Measurements from ENCODE around the gene COPE. TPM values are rescaled to one million over a fixed set of nuclear protein-coding genes. Genes with fewer than 3 reads are reported as not detected.

Gene COPE
- 179 and 180 TPM in 2 replicates for total RNA-seq

GRCh38 chr19:18919086-18919899, at the start of gene COPE, which contains the start of gene DDX49:
COPE (minus strand) TSS chr19:18919387; CDS start chr19:18919348, 39 bp downstream.
DDX49 (plus strand) TSS chr19:18919715; CDS start chr19:18919742, 27 bp downstream.
- Histone ChIP-seq H3K4me2 (ENCODE audit: insufficient read depth, low read length) (peak within 1 kb of the TSS; percentile 93), H2AFZ (ENCODE audit: low read length) (peak within 1 kb of the TSS; percentile 81), H4K20me1 (ENCODE audit: insufficient read depth, low read length) (peaks cover 28% of the 10 kb centered on the region), H3K4me3 (ENCODE audit: insufficient read depth, low read length) (peak within 1 kb of the TSS; percentile 86), H3K27me3 (ENCODE audit: insufficient read depth, low read length) (no peaks in the 10 kb centered on the region), H3K27ac (ENCODE audit: low read depth, low read length) (peak within 1 kb of the TSS; percentile 93), H3K4me1 (ENCODE audit: insufficient read depth, low read length) (peaks cover 14% of the 10 kb centered on the region), H3K9me3 (ENCODE audit: low read depth, low read length) (no peaks in the 10 kb centered on the region), H3K79me2 (ENCODE audit: insufficient read depth, low read length) (peaks cover 73% of the 10 kb centered on the region), H3K36me3 (ENCODE audit: insufficient read depth, low read length) (peaks cover 28% of the 10 kb centered on the region)
- TF ChIP-seq CTCF (IDR thresholded peaks at IDR 0.05; ENCODE audit: extremely low read depth, low read depth, low read length) = no peak
- DNase-seq (ENCODE audit: insufficient read length, low spot score, missing footprints) = peak; percentile 100

DNA sequence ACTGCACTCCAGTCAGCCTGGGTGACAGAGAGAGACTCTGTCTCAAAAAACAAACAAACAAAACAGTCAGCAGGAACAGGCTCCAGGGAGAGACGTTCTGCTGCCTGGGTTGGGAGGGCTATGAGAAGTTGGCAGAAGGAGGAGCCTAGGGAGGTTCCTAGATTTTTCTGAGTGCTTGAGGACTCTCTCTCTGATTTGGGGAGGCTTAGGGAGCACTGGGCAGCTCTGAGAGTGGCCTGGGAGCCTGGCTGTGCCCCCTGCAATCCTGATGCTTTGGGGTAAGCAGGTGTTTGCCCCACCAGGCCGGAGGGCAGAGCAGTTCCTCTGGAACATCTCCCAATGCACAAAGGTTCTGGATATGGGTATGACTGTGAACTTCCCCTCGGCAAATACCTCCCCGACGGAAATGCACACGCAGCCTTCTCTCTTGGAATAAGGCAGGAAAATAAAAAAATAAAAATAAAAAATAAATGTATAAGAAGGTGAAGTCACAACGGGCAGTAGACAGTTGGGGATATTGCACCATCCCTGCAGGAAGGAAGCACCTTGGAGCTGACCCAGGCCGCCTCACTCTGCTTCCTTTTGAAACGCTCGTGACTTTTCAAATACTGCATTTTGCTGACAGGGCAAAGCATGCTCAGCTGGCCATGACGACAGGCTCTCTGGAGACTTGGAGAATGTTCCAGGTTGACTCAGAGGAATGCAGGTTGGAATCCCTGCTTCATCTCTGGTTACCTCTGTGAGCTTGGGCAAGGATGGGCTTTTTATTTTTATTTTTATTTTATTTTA, 48.4 kb upstream of the COPE start:
- DNase-seq (ENCODE audit: insufficient read length, low spot score, missing footprints) = peak; percentile 87
- Histone ChIP-seq H3K79me2 (ENCODE audit: insufficient read depth, low read length) (no peaks in the 10 kb centered on the region), H4K20me1 (ENCODE audit: insufficient read depth, low read length) (no peaks in the 10 kb centered on the region), H3K4me2 (ENCODE audit: insufficient read depth, low read length) (no peak overlapping the region), H3K9me3 (ENCODE audit: low read depth, low read length) (no peaks in the 10 kb centered on the region), H3K4me1 (ENCODE audit: insufficient read depth, low read length) (peaks cover 24% of the 10 kb centered on the region), H3K36me3 (ENCODE audit: insufficient read depth, low read length) (no peaks in the 10 kb centered on the region), H3K27ac (ENCODE audit: low read depth, low read length) (no peak overlapping the region), H2AFZ (ENCODE audit: low read length) (peak overlapping the region; percentile 80), H3K27me3 (ENCODE audit: insufficient read depth, low read length) (no peaks in the 10 kb centered on the region), H3K4me3 (ENCODE audit: insufficient read depth, low read length) (no peak overlapping the region)
- TF ChIP-seq CTCF (IDR thresholded peaks at IDR 0.05; ENCODE audit: extremely low read depth, low read depth, low read length) = no peak

- Histone ChIP-seq H2AFZ (ENCODE audit: low read length) (no peak overlapping the region), H3K4me1 (ENCODE audit: insufficient read depth, low read length) (peaks cover 18% of the 10 kb centered on the region), H3K27ac (ENCODE audit: low read depth, low read length) (no peak overlapping the region), H3K79me2 (ENCODE audit: insufficient read depth, low read length) (no peaks in the 10 kb centered on the region), H3K4me3 (ENCODE audit: insufficient read depth, low read length) (no peak overlapping the region), H3K4me2 (ENCODE audit: insufficient read depth, low read length) (no peak overlapping the region), H3K36me3 (ENCODE audit: insufficient read depth, low read length) (no peaks in the 10 kb centered on the region), H4K20me1 (ENCODE audit: insufficient read depth, low read length) (no peaks in the 10 kb centered on the region), H3K9me3 (ENCODE audit: low read depth, low read length) (no peaks in the 10 kb centered on the region), H3K27me3 (ENCODE audit: insufficient read depth, low read length) (peaks cover 5% of the 10 kb centered on the region)
- no peak for DNase-seq (ENCODE audit: insufficient read length, low spot score, missing footprints)
- no peak for TF ChIP-seq CTCF (IDR thresholded peaks at IDR 0.05; ENCODE audit: extremely low read depth, low read depth, low read length)
Observed at GRCh38 chr19:18966307-18966706, 47.1 kb upstream of the COPE start.

GRCh38 chr19:18964121-18964520, 44.9 kb upstream of the COPE start:
- Histone ChIP-seq H2AFZ (ENCODE audit: low read length) (no peak overlapping the region), H4K20me1 (ENCODE audit: insufficient read depth, low read length) (no peaks in the 10 kb centered on the region), H3K4me2 (ENCODE audit: insufficient read depth, low read length) (no peak overlapping the region), H3K27ac (ENCODE audit: low read depth, low read length) (no peak overlapping the region), H3K4me1 (ENCODE audit: insufficient read depth, low read length) (peaks cover 6% of the 10 kb centered on the region), H3K36me3 (ENCODE audit: insufficient read depth, low read length) (no peaks in the 10 kb centered on the region), H3K4me3 (ENCODE audit: insufficient read depth, low read length) (no peak overlapping the region), H3K27me3 (ENCODE audit: insufficient read depth, low read length) (peaks cover 5% of the 10 kb centered on the region), H3K9me3 (ENCODE audit: low read depth, low read length) (no peaks in the 10 kb centered on the region), H3K79me2 (ENCODE audit: insufficient read depth, low read length) (no peaks in the 10 kb centered on the region)
- TF ChIP-seq CTCF (IDR thresholded peaks at IDR 0.05; ENCODE audit: extremely low read depth, low read depth, low read length) = no peak
- DNase-seq (ENCODE audit: insufficient read length, low spot score, missing footprints) = no peak

Measured in osteoblast (primary cell).